B cell (primary cell): ENCODE data around the gene PSMB10. TPM values are rescaled to one million over a fixed set of nuclear protein-coding genes. Genes with fewer than 3 reads are reported as not detected.

Experiments
- ATAC-seq: fragments of 200-7000 bp; cut with Tn5 transposase; one replicate; pipeline ENCODE4 v1.10.0; 2021; ENCODE audit warnings: low read depth, mild to moderate bottlenecking, moderate number of reproducible peaks, moderate library complexity
- CTCF ChIA-PET: fragments of 350-600 bp; sonication (Branson Sonifier 250); formaldehyde crosslinking; loops from one replicate; lab custom pipeline; 2021; ENCODE audit warnings: antibody characterized with exemption, inconsistent platforms; lab: Charles Lee
- POLR2A ChIA-PET: fragments of 350-600 bp; sonication (Branson Sonifier 250); formaldehyde crosslinking; loops from one replicate; lab custom pipeline; 2021; ENCODE audit warnings: antibody characterized with exemption; lab: Charles Lee
- DNase-seq: peaks from one replicate; pipeline ENCODE4 v3.0.0; 2013
- H2AFZ ChIP-seq: 2 replicates; pipeline ENCODE4 v1.6.1; 2012; ENCODE audit warnings: mild to moderate bottlenecking, low read depth, low read length; ENCODE audit not compliant: insufficient read depth, poor library complexity, severe bottlenecking
- H3K27ac ChIP-seq, 2 donors: 1 replicate in 1 of 2; 2 replicates in 1 of 2; pipeline ENCODE4 v1.5.1; 2012 to 2013; ENCODE audit warnings: low read length in 2 of 2, mild to moderate bottlenecking in 2 of 2, moderate library complexity in 1 of 2
- H3K27me3 ChIP-seq, 4 experiments: fragments of 200-600 bp in 1 of 4; sonication (generic) in 1 of 4; replicated peaks in 1 of 4; 1 replicate in 2 of 4; 2 replicates in 2 of 4; pipeline versions ENCODE4 v1.6.1 to v1.7.0; 2013 to 2016; ENCODE audit warnings: low read length in 3 of 4, mild to moderate bottlenecking in 2 of 4, mixed read lengths in 1 of 4, moderate library complexity in 1 of 4; ENCODE audit not compliant: insufficient read depth in 4 of 4, control insufficient read depth in 3 of 4; ENCODE audit errors: control extremely low read depth in 1 of 4
- H3K36me3 ChIP-seq, 2 experiments: replicated peaks in 1 of 2; 1 replicate in 1 of 2; 2 replicates in 1 of 2; pipeline versions ENCODE4 v1.6.1 to v1.7.1; 2013; ENCODE audit warnings: low read length in 1 of 2; ENCODE audit not compliant: insufficient read depth in 2 of 2, control insufficient read depth in 1 of 2; ENCODE audit errors: control extremely low read depth in 1 of 2, extremely low read depth in 1 of 2
- H3K4me1 ChIP-seq, 2 donors: fragments of 200-600 bp in 1 of 2; sonication (generic) in 1 of 2; 1 replicate in 1 of 2; 2 replicates in 1 of 2; pipeline versions ENCODE4 v1.5.1 to v1.6.1; 2013 to 2017; ENCODE audit warnings: low read length in 2 of 2; ENCODE audit not compliant: control insufficient read depth in 2 of 2, insufficient read depth in 2 of 2
- H3K4me2 ChIP-seq: replicated peaks from 2 replicates; pipeline ENCODE3; 2012; ENCODE audit warnings: mild to moderate bottlenecking, low read depth, low read length; ENCODE audit not compliant: poor library complexity, severe bottlenecking
- H3K4me3 ChIP-seq, 5 experiments: fragments of 200-600 bp in 1 of 5; sonication (generic) in 1 of 5; 1 replicate in 3 of 5; 2 replicates in 2 of 5; pipeline versions ENCODE4 v1.5.1 to v1.7.0; 2011 to 2016; ENCODE audit warnings: low read length in 4 of 5, mild to moderate bottlenecking in 4 of 5, low read depth in 2 of 5, control low read depth in 1 of 5, moderate library complexity in 1 of 5; ENCODE audit not compliant: insufficient read depth in 1 of 5; ENCODE audit errors: control extremely low read depth in 1 of 5, extremely low read depth in 1 of 5
- H3K79me2 ChIP-seq: fragments of 200-600 bp; sonication (generic); one replicate; pipeline ENCODE4 v1.6.0; 2016; ENCODE audit warnings: low read length; ENCODE audit not compliant: control insufficient read depth, insufficient read depth
- H3K9ac ChIP-seq: fragments of 200-600 bp; sonication (generic); 2 replicates; pipeline ENCODE4 v1.6.1; 2017; ENCODE audit warnings: mild to moderate bottlenecking, low read length, moderate library complexity
- H3K9me3 ChIP-seq, 3 donors: one replicate each; pipeline versions ENCODE4 v1.6.1 to v1.7.1; 2013; ENCODE audit warnings: low read length in 2 of 3; ENCODE audit not compliant: control insufficient read depth in 2 of 3, insufficient read depth in 1 of 3; ENCODE audit errors: control extremely low read depth in 1 of 3
- H4K20me1 ChIP-seq: 2 replicates; pipeline ENCODE4 v1.6.0; 2012; ENCODE audit warnings: mild to moderate bottlenecking, low read length; ENCODE audit not compliant: insufficient read depth, control insufficient read depth, poor library complexity, severe bottlenecking
- H3K27ac Mint-ChIP-seq: one replicate; pipeline ENCODE4 v1.8.0; 2021; ENCODE audit warnings: mixed read lengths
- H3K27me3 Mint-ChIP-seq: one replicate; pipeline ENCODE4 v1.8.0; 2021; ENCODE audit warnings: mixed read lengths
- H3K4me1 Mint-ChIP-seq: one replicate; pipeline ENCODE4 v1.8.0; 2021; ENCODE audit warnings: mixed read lengths
- H3K4me3 Mint-ChIP-seq: one replicate; pipeline ENCODE4 v1.8.0; 2021; ENCODE audit warnings: mixed read lengths
- H3K9me3 Mint-ChIP-seq: one replicate; pipeline ENCODE4 v1.8.0; 2022; ENCODE audit warnings: mixed read lengths; ENCODE audit not compliant: insufficient read depth
- EZH2 ChIP-seq: IDR thresholded peaks from 2 replicates; pipeline ENCODE4 v1.6.1; 2012; ENCODE audit warnings: borderline replicate concordance, low read depth, mild to moderate bottlenecking, moderate library complexity, low read length; ENCODE audit not compliant: insufficient read depth, poor library complexity, severe bottlenecking
- WGBS: methylation state at CpG from one replicate; pipeline ENCODE4 v1.1.5; 2013; ENCODE audit warnings: missing lambda C conversion rate; ENCODE audit not compliant: insufficient coverage; 5-methylcytosine and 5-hydroxymethylcytosine counted together
- intact Hi-C: fragments of 100-400 bp; cut with micrococcal nuclease; formaldehyde crosslinking; loops from one replicate; pipeline ENCODE4 v1.10.0; 2022
- polyA plus RNA-seq: library from polyadenylated mRNA; depleted of rRNA; stranded (reverse); fragments of >200 nt; gene quantifications from 2 replicates; pipeline ENCODE4 v1.2.3, GENCODE V29; 2012
- total RNA-seq, 2 donors: library from RNA; stranded (reverse); fragments of 120-200 nt in 1 of 2; gene quantifications; 1 replicate in 1 of 2; 2 replicates in 1 of 2; pipeline versions ENCODE4 v1.2.3 to v1.2.4, GENCODE V29; 2013 to 2022
- TF ChIP-seq, protein P1 (sequence below): fragments of 200-600 bp; IDR thresholded peaks from one replicate; pipeline ENCODE4 v1.8.0; 2022; ENCODE audit warnings: antibody characterized with exemption, mild to moderate bottlenecking

The PSMB10 gene
- total and polyA plus RNA-seq, 2 donors (not counting 1 experiment from before 2014, with no cell fraction given): 167 to 176 TPM

GRCh38 chr16:67909056-67909742 is 27.5 kb downstream of the PSMB10 start:
- WGBS: 99% methylated on average over 36 of the region's 36 CpGs

More at GRCh38 chr16:67909056-67909742, 27.5 kb downstream of the PSMB10 start:
- Mint-ChIP-seq H3K4me3 (no peak overlapping the region), H3K4me1 (peaks cover 2% of the 10 kb centered on the region), H3K9me3 (no peaks in the 10 kb centered on the region), H3K27ac (no peak overlapping the region), H3K27me3 (no peaks in the 10 kb centered on the region)
- Histone ChIP-seq H2AFZ (no peak overlapping the region), H3K36me3 (peaks cover 0 to 31% of the 10 kb centered on the region in 2 experiments), H3K9me3 (no peaks in the 10 kb centered on the region), H3K4me3 (no peak overlapping the region), H3K4me1 (peaks cover 0 to 4% of the 10 kb centered on the region in 2 donors), H3K9ac (no peak overlapping the region), H3K27ac (no peak overlapping the region), H3K27me3 (no peaks in the 10 kb centered on the region), H4K20me1 (peaks cover 19% of the 10 kb centered on the region), H3K79me2 (peaks cover 83% of the 10 kb centered on the region), H3K4me2 (no peak overlapping the region)
- ATAC-seq: no peak
- TF ChIP-seq, protein P1, sequence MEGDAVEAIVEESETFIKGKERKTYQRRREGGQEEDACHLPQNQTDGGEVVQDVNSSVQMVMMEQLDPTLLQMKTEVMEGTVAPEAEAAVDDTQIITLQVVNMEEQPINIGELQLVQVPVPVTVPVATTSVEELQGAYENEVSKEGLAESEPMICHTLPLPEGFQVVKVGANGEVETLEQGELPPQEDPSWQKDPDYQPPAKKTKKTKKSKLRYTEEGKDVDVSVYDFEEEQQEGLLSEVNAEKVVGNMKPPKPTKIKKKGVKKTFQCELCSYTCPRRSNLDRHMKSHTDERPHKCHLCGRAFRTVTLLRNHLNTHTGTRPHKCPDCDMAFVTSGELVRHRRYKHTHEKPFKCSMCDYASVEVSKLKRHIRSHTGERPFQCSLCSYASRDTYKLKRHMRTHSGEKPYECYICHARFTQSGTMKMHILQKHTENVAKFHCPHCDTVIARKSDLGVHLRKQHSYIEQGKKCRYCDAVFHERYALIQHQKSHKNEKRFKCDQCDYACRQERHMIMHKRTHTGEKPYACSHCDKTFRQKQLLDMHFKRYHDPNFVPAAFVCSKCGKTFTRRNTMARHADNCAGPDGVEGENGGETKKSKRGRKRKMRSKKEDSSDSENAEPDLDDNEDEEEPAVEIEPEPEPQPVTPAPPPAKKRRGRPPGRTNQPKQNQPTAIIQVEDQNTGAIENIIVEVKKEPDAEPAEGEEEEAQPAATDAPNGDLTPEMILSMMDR: no peak
- no peak for TF ChIP-seq EZH2
- intact Hi-C loops: no loop called here
- POLR2A ChIA-PET: no interaction called here
- no peak for DNase-seq
- CTCF ChIA-PET: interaction anchor here (1.2 kb wide), 1 partner anchor 224 kb away, joined by 3 read pairs; no protein-coding TSS in a partner anchor
